BE2C (cell line): ENCODE data around the gene MICU2.
A peak's percentile ranks its signal among the peaks of the same experiment; 100 is the strongest.

Experiments used
- DNase-seq: peaks from one replicate; pipeline ENCODE4 v3.0.0-alpha.2; 2020
- H3K27me3 ChIP-seq: fragments of 250-450 bp; sonication (Bioruptor Pico); 2 replicates; pipeline ENCODE4 v1.5.1; 2020; ENCODE audit warnings: mild to moderate bottlenecking
- H3K36me3 ChIP-seq: fragments of 250-450 bp; sonication (Bioruptor Pico); 2 replicates; pipeline ENCODE4 v1.5.1; 2020; ENCODE audit warnings: mild to moderate bottlenecking
- H3K4me1 ChIP-seq: fragments of 250-450 bp; sonication (Bioruptor Pico); 2 replicates; pipeline ENCODE4 v1.5.1; 2020
- H3K4me3 ChIP-seq: 2 replicates; pipeline ENCODE4 v1.5.1; 2011; ENCODE audit warnings: low read depth, low read length
- H3K9me3 ChIP-seq: fragments of 250-450 bp; sonication (Bioruptor Pico); 2 replicates; pipeline ENCODE4 v1.5.1; 2020
- CTCF ChIP-seq: IDR thresholded peaks from 2 replicates; pipeline ENCODE4 v1.5.1; 2012; ENCODE audit warnings: mild to moderate bottlenecking, low read depth, low read length

MICU2 gene

GRCh38 chr13:21458451-21458812 lies 145.5 kb downstream of the MICU2 start:
- DNase-seq = peak; percentile 35
- H3K4me3 ChIP-seq = peak overlapping the region; percentile 74
- H3K27me3 ChIP-seq = no peaks in the 10 kb centered on the region
- no peaks in the 10 kb centered on the region for H3K9me3 ChIP-seq
- peaks cover 6% of the 10 kb centered on the region for H3K4me1 ChIP-seq
- no peak for TF ChIP-seq CTCF
- H3K36me3 ChIP-seq = no peaks in the 10 kb centered on the region

GRCh38 chr13:21453387-21454081 lies 150.4 kb downstream of the MICU2 start:
- DNase-seq = no peak
- Histone ChIP-seq H3K9me3 (no peaks in the 10 kb centered on the region), H3K4me3 (no peak overlapping the region), H3K36me3 (no peaks in the 10 kb centered on the region), H3K4me1 (peaks cover 6% of the 10 kb centered on the region), H3K27me3 (no peaks in the 10 kb centered on the region)
- no peak for TF ChIP-seq CTCF

DNA sequence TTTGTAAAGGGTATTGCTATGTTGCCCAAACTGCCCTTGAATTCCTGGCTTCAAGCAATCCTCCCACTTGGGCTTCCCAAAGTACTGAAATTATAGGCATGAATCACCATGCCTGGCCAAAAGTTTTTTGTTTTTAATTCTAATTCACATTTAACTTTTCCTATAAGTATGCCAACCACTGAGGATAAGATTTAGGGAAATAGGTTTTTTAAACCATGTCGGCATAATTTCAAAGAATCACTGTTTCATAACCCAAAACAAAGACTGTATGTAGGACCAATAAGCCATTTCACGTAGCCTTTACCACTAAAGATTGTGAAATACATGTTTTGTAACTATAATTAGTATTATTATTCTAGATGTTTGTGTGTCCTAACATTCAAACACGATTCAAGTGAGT lies 153.0 kb downstream of the MICU2 start:
- H3K9me3 ChIP-seq = no peaks in the 10 kb centered on the region
- no peak for TF ChIP-seq CTCF
- DNase-seq = no peak
- no peak overlapping the region for H3K4me3 ChIP-seq
- no peaks in the 10 kb centered on the region for H3K4me1 ChIP-seq
- H3K36me3 ChIP-seq = no peaks in the 10 kb centered on the region
- H3K27me3 ChIP-seq = no peaks in the 10 kb centered on the region

DNA sequence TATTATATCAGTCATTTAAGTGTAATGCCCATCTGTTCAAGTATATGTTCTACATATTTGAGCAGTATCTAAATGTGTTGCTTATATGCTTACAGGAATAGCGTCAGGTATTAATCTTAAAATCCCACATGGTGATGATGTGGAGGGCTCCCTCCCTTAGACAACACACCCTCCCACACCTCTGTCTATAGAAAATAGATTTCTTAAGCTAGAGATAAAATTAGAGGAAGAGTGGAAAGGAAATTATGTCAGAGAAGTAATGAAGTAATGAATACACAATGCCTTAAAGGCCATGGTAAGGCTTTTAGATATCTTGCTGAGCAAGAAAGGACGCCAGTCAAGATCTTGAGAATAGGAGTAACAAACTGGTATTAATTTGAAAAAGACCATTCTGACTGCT lies 157.3 kb downstream of the MICU2 start:
- no peaks in the 10 kb centered on the region for H3K4me1 ChIP-seq
- no peaks in the 10 kb centered on the region for H3K27me3 ChIP-seq
- TF ChIP-seq CTCF = no peak
- H3K4me3 ChIP-seq = no peak overlapping the region
- H3K9me3 ChIP-seq = no peaks in the 10 kb centered on the region
- H3K36me3 ChIP-seq = no peaks in the 10 kb centered on the region
- DNase-seq = no peak

- TF ChIP-seq CTCF = no peak
- H3K4me1 ChIP-seq = no peaks in the 10 kb centered on the region
- no peak for DNase-seq
- no peaks in the 10 kb centered on the region for H3K36me3 ChIP-seq
- no peak overlapping the region for H3K4me3 ChIP-seq
- no peaks in the 10 kb centered on the region for H3K27me3 ChIP-seq
- no peaks in the 10 kb centered on the region for H3K9me3 ChIP-seq
Measured at GRCh38 chr13:21445759-21446158, 158.2 kb downstream of the MICU2 start.

GRCh38 chr13:21443171-21443570 lies 160.8 kb downstream of the MICU2 start:
- DNase-seq = no peak
- no peak for TF ChIP-seq CTCF
- Histone ChIP-seq H3K36me3 (no peaks in the 10 kb centered on the region), H3K27me3 (no peaks in the 10 kb centered on the region), H3K4me1 (no peaks in the 10 kb centered on the region), H3K4me3 (no peak overlapping the region), H3K9me3 (no peaks in the 10 kb centered on the region)
